Hepatocyte (in vitro differentiated cells): Measurements from ENCODE around the gene NME5. TPM values are rescaled to one million over a fixed set of nuclear protein-coding genes. Genes with fewer than 3 reads are reported as not detected.

Experiments
- DNase-seq: peaks from one replicate; pipeline ENCODE4 v3.0.0-alpha.2; 2016; ENCODE audit warnings: low spot score
- H2AFZ ChIP-seq: fragments of 200-600 bp; sonication (generic); 2 replicates; pipeline ENCODE4 v1.6.0; 2016; ENCODE audit warnings: antibody characterized with exemption, mild to moderate bottlenecking
- H3K27ac ChIP-seq: fragments of 200-600 bp; sonication (generic); 2 replicates; pipeline ENCODE4 v1.5.1; 2016; ENCODE audit warnings: mild to moderate bottlenecking
- H3K27me3 ChIP-seq: fragments of 200-600 bp; sonication (generic); 2 replicates; pipeline ENCODE4 v1.6.1; 2016
- H3K36me3 ChIP-seq: fragments of 200-600 bp; sonication (generic); replicated peaks from 2 replicates; pipeline ENCODE4 v1.5.1; 2016; ENCODE audit warnings: low read depth; ENCODE audit not compliant: insufficient read depth
- H3K4me1 ChIP-seq: fragments of 200-600 bp; sonication (generic); 2 replicates; pipeline ENCODE4 v1.5.1; 2016; ENCODE audit warnings: mild to moderate bottlenecking, moderate library complexity; ENCODE audit not compliant: insufficient read depth
- H3K4me2 ChIP-seq: fragments of 200-600 bp; sonication (generic); 2 replicates; pipeline ENCODE4 v1.6.0; 2016
- H3K4me3 ChIP-seq: fragments of 200-600 bp; sonication (generic); 2 replicates; pipeline ENCODE4 v1.5.1; 2016; ENCODE audit warnings: mild to moderate bottlenecking
- H3K79me2 ChIP-seq: fragments of 200-600 bp; sonication (generic); 2 replicates; pipeline ENCODE4 v1.6.0; 2017; ENCODE audit warnings: mild to moderate bottlenecking
- H3K9me2 ChIP-seq: fragments of 200-600 bp; sonication (generic); replicated peaks from 2 replicates; pipeline ENCODE4 v1.6.0; 2017; ENCODE audit warnings: mild to moderate bottlenecking; ENCODE audit not compliant: insufficient read depth
- H3K9me3 ChIP-seq: fragments of 200-600 bp; sonication (generic); 2 replicates; pipeline ENCODE4 v1.5.1; 2016; ENCODE audit warnings: low read depth, mild to moderate bottlenecking
- H4K20me1 ChIP-seq: fragments of 200-600 bp; sonication (generic); 2 replicates; pipeline ENCODE4 v1.6.0; 2016; ENCODE audit warnings: mild to moderate bottlenecking; ENCODE audit not compliant: insufficient read depth, poor library complexity, severe bottlenecking
- EZH2 ChIP-seq: fragments of 200-600 bp; sonication (generic); IDR thresholded peaks from 2 replicates; pipeline ENCODE4 v1.6.1; 2016; ENCODE audit warnings: antibody characterized with exemption, mild to moderate bottlenecking, borderline replicate concordance
- EZH2phosphoT487 ChIP-seq: fragments of 200-600 bp; sonication (generic); IDR thresholded peaks from one replicate; pipeline ENCODE4 v1.6.1; 2018; ENCODE audit warnings: antibody characterized with exemption, mild to moderate bottlenecking, low read depth, moderate library complexity; ENCODE audit not compliant: unreplicated experiment, severe bottlenecking
- WGBS: methylation state at CpG from one replicate; pipeline ENCODE4 v1.1.6; 2016; ENCODE audit warnings: low lambda C conversion rate; ENCODE audit errors: missing lambda C conversion rate; 5-methylcytosine and 5-hydroxymethylcytosine counted together
- polyA plus RNA-seq: library from polyadenylated mRNA; unstranded; fragments of >200 nt; fragmentation: Nextera tagmentation; extraction: Ambion mirVana; gene quantifications from 2 replicates; pipeline ENCODE4 v1.2.1, GENCODE V29; 2016
- total RNA-seq: library from RNA; depleted of rRNA; stranded (reverse); fragments of >200 nt; gene quantifications from 2 replicates; pipeline ENCODE4 v1.2.3, GENCODE V29; 2014
- TF ChIP-seq, protein P1 (sequence below): fragments of 200-600 bp; sonication (generic); IDR thresholded peaks from 2 replicates; pipeline ENCODE4 v1.5.1; 2016; ENCODE audit warnings: antibody characterized with exemption, mild to moderate bottlenecking; ENCODE audit not compliant: poor library complexity

Gene NME5, protein sequence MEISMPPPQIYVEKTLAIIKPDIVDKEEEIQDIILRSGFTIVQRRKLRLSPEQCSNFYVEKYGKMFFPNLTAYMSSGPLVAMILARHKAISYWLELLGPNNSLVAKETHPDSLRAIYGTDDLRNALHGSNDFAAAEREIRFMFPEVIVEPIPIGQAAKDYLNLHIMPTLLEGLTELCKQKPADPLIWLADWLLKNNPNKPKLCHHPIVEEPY
- total RNA-seq (2.2 and 2.3 TPM in 2 replicates), polyA plus RNA-seq (1.8 and 2.6 TPM in 2 replicates)

DNA sequence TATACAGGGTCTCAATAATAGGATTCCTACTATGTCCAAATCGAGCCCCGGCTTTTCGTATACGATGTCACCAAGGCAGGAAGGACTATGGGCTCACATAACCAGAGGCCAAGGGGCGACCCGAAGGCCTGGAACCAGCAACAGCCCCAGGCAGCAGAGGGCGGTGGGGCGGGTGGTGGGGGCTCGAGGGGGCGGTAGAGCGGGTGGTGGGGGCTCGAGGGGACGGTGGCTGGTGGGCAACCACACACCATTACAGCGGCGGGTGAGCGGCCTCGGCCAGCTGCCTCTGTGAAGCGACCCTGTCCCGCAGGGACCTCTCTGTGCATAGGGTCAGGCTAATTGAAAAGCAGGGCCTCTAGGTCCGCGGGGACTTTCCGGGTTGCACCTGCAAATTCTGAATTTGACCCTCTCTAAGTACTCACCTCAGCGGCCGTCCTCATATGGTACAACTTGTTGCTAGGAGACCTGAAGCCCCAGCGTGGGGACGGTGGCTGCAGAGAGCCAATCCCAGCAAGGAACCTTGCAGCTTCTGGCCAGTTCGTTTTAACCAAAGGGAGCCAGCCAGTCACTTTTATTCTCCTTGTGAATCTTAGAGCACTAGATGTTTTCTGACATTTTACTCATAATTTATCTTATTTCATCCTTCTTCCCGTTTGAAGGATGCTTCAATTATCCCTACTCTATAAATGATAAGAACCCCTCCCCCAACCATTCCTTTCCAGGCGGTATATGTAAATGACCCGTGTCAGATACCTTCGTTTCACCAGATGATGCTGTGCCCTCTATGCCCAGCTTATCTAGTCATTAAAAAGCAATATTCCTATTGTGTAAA is at the start of gene NME5:
Gene NME5 (minus strand): TSS at position 480 of the 832 bp plus-strand sequence. CDS start 648 bp downstream, outside the sequence.
- peak; percentile 66 for DNase-seq
- H2AFZ ChIP-seq = peak within 1 kb of the TSS; percentile 77
- no peak within 1 kb of the TSS for H3K27ac ChIP-seq
- TF ChIP-seq, protein P1, sequence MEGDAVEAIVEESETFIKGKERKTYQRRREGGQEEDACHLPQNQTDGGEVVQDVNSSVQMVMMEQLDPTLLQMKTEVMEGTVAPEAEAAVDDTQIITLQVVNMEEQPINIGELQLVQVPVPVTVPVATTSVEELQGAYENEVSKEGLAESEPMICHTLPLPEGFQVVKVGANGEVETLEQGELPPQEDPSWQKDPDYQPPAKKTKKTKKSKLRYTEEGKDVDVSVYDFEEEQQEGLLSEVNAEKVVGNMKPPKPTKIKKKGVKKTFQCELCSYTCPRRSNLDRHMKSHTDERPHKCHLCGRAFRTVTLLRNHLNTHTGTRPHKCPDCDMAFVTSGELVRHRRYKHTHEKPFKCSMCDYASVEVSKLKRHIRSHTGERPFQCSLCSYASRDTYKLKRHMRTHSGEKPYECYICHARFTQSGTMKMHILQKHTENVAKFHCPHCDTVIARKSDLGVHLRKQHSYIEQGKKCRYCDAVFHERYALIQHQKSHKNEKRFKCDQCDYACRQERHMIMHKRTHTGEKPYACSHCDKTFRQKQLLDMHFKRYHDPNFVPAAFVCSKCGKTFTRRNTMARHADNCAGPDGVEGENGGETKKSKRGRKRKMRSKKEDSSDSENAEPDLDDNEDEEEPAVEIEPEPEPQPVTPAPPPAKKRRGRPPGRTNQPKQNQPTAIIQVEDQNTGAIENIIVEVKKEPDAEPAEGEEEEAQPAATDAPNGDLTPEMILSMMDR = no peak
- TF ChIP-seq EZH2phosphoT487 (no peak), EZH2 (no peak)
- H3K36me3 ChIP-seq = no peaks in the 10 kb centered on the region
- H3K27me3 ChIP-seq = no peaks in the 10 kb centered on the region
- H3K4me3 ChIP-seq = no peak within 1 kb of the TSS
- H3K79me2 ChIP-seq = no peaks in the 10 kb centered on the region
- no peaks in the 10 kb centered on the region for H3K9me3 ChIP-seq
- WGBS = 14% methylated on average over 19 of the region's 31 CpGs
- no peaks in the 10 kb centered on the region for H4K20me1 ChIP-seq
- H3K4me2 ChIP-seq = peak within 1 kb of the TSS; percentile 82
- no peaks in the 10 kb centered on the region for H3K9me2 ChIP-seq
- no peaks in the 10 kb centered on the region for H3K4me1 ChIP-seq

DNA sequence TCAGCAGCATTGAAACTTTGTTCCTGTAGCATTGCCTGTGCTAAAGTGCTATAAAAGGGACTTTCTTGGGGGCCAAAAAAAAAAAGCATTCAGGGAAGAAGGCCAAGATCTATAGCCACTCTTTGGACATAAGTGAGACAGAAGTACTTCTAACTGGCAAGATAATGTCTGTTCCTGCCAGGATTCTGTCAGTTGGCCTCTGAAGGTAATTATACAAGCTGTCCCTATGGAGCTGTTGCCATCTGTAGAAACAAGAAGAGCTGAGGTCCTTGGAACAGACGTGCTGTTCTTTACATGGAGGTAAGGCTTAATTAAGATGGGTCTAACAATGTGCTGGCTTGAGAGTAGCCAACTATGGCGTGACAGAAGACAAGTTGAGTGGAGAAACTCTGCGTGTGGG is 49.4 kb upstream of the NME5 start:
- no peaks in the 10 kb centered on the region for H3K36me3 ChIP-seq
- 84% methylated on average over 3 of the region's 3 CpGs for WGBS
- TF ChIP-seq EZH2phosphoT487 (no peak), EZH2 (no peak)
- TF ChIP-seq, protein P1 = no peak
- H3K27ac ChIP-seq = no peak overlapping the region
- no peaks in the 10 kb centered on the region for H3K79me2 ChIP-seq
- no peaks in the 10 kb centered on the region for H3K4me1 ChIP-seq
- H4K20me1 ChIP-seq = no peaks in the 10 kb centered on the region
- no peak overlapping the region for H2AFZ ChIP-seq
- H3K27me3 ChIP-seq = no peaks in the 10 kb centered on the region
- H3K9me3 ChIP-seq = no peaks in the 10 kb centered on the region
- no peak for DNase-seq
- no peak overlapping the region for H3K4me2 ChIP-seq
- H3K4me3 ChIP-seq = no peak overlapping the region
- no peaks in the 10 kb centered on the region for H3K9me2 ChIP-seq

DNA sequence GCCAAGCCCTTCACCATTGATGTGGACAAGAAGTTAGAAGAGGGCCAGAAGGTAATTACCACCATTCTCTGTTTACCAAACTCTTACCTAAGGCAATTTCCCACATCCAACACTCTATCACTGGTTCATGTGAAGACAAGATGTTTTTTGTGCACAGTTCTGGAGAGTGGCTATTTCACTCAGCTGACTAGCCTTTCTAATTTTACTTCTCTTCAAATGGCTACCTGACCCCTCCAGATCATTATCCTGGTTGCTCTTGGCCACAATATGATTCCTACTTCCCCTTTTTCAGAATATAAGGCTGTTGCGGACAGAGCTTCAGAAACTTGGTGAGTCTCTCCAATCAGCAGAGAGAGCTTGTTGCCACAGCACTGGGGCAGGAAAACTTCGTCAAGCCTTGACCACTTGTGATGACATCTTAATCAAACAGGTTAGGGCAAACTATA is 46.8 kb upstream of the NME5 start:
- Histone ChIP-seq H2AFZ (no peak overlapping the region), H3K79me2 (peaks cover 3% of the 10 kb centered on the region), H4K20me1 (no peaks in the 10 kb centered on the region), H3K4me2 (no peak overlapping the region), H3K27ac (no peak overlapping the region), H3K9me3 (no peaks in the 10 kb centered on the region), H3K4me3 (no peak overlapping the region), H3K4me1 (no peaks in the 10 kb centered on the region), H3K36me3 (no peaks in the 10 kb centered on the region), H3K9me2 (no peaks in the 10 kb centered on the region), H3K27me3 (no peaks in the 10 kb centered on the region)
- no peak for DNase-seq
- TF ChIP-seq EZH2 (no peak), EZH2phosphoT487 (no peak)
- TF ChIP-seq, protein P1 = no peak
- 95% methylated on average over 2 of the region's 2 CpGs for WGBS
